ENCODE measurements around the gene RNF133.

Gene RNF133

GRCh38 chr7:122699017-122699416 lies at the start of gene RNF133:
Gene RNF133 (minus strand): TSS chr7:122699117. CDS start chr7:122698918, 199 bp downstream.
- in situ Hi-C loops (cut with MboI; ENCODE audit: low sequenced_read_pairs), result no loop called here

GRCh38 chr7:122748195-122748594 lies 49.3 kb upstream of the RNF133 start:
- in situ Hi-C loops (cut with MboI; ENCODE audit: low sequenced_read_pairs), result no loop called here

GRCh38 chr7:122746948-122747347 lies 48.0 kb upstream of the RNF133 start:
- in situ Hi-C loops (cut with MboI; ENCODE audit: low sequenced_read_pairs), result no loop called here

- in situ Hi-C loops (cut with MboI; ENCODE audit: low sequenced_read_pairs), result no loop called here
Observed at GRCh38 chr7:122743211-122743610, 44.3 kb upstream of the RNF133 start.

GRCh38 chr7:122738947-122739346 lies 40.0 kb upstream of the RNF133 start:
- in situ Hi-C loops (cut with MboI; ENCODE audit: low sequenced_read_pairs), result no loop called here

GRCh38 chr7:122736183-122736582 lies 37.3 kb upstream of the RNF133 start:
- in situ Hi-C loops (cut with MboI; ENCODE audit: low sequenced_read_pairs), result no loop called here

GRCh38 chr7:122727759-122728158 lies 28.8 kb upstream of the RNF133 start:
- in situ Hi-C loops (cut with MboI; ENCODE audit: low sequenced_read_pairs), result no loop called here

GRCh38 chr7:122727354-122727753 lies 28.4 kb upstream of the RNF133 start:
- in situ Hi-C loops (cut with MboI; ENCODE audit: low sequenced_read_pairs), result no loop called here

GRCh38 chr7:122726881-122727280 lies 28.0 kb upstream of the RNF133 start:
- in situ Hi-C loops (cut with MboI; ENCODE audit: low sequenced_read_pairs), result no loop called here

- in situ Hi-C loops (cut with MboI; ENCODE audit: low sequenced_read_pairs), result no loop called here
Observed at GRCh38 chr7:122724366-122724765, 25.4 kb upstream of the RNF133 start.

- in situ Hi-C loops (cut with MboI; ENCODE audit: low sequenced_read_pairs), result no loop called here
Observed at GRCh38 chr7:122719010-122719578, 20.2 kb upstream of the RNF133 start.

GRCh38 chr7:122717356-122718089 lies 18.6 kb upstream of the RNF133 start:
- in situ Hi-C loops (cut with MboI; ENCODE audit: low sequenced_read_pairs), result no loop called here

- in situ Hi-C loops (cut with MboI; ENCODE audit: low sequenced_read_pairs), result no loop called here
Observed at GRCh38 chr7:122715183-122715582, 16.3 kb upstream of the RNF133 start.

GRCh38 chr7:122710916-122711315 lies 12.0 kb upstream of the RNF133 start:
- in situ Hi-C loops (cut with MboI; ENCODE audit: low sequenced_read_pairs), result no loop called here

- in situ Hi-C loops (cut with MboI; ENCODE audit: low sequenced_read_pairs), result no loop called here
Observed at GRCh38 chr7:122709930-122710646, 11.2 kb upstream of the RNF133 start.

- in situ Hi-C loops (cut with MboI; ENCODE audit: low sequenced_read_pairs), result no loop called here
Observed at GRCh38 chr7:122706836-122707235, 7.9 kb upstream of the RNF133 start.

GRCh38 chr7:122702872-122703510 lies 4.1 kb upstream of the RNF133 start, which contains the start of gene RNF148:
Gene RNF148 (minus strand): TSS chr7:122702922. CDS start chr7:122702750, 172 bp downstream.
- in situ Hi-C loops (cut with MboI; ENCODE audit: low sequenced_read_pairs), result no loop called here

- in situ Hi-C loops (cut with MboI; ENCODE audit: low sequenced_read_pairs), result no loop called here
Observed at GRCh38 chr7:122695816-122696215, 3.1 kb downstream of the RNF133 start.

GRCh38 chr7:122694697-122695096 lies 4.2 kb downstream of the RNF133 start:
- in situ Hi-C loops (cut with MboI; ENCODE audit: low sequenced_read_pairs), result no loop called here

GRCh38 chr7:122692769-122693309 lies 6.1 kb downstream of the RNF133 start:
- in situ Hi-C loops (cut with MboI; ENCODE audit: low sequenced_read_pairs), result no loop called here

- in situ Hi-C loops (cut with MboI; ENCODE audit: low sequenced_read_pairs), result no loop called here
Observed at GRCh38 chr7:122691569-122692235, 7.2 kb downstream of the RNF133 start.

All from hTERT RPE-1 (cell line).